Activated CD8-positive, alpha-beta memory T cell treated with anti-CD3 and anti-CD28 coated beads for 4 hours (primary cell): ENCODE results near the gene LNP1.
"Not testable (repeated sequence)": the region's sequence is repeated elsewhere in the genome, so short reads cannot be mapped to it uniquely, and the experiment has no call there.

Experiments
- DNase-seq, 2 donors: peaks; one replicate each; pipeline ENCODE4 v3.0.0-alpha.2; 2020; ENCODE audit warnings: low read depth in 2 of 2

Gene LNP1

GRCh38 chr3:100478521-100478920 lies 77.2 kb downstream of the LNP1 start:
- not testable (repeated sequence) for DNase-seq

- no peak for DNase-seq
Measured at GRCh38 chr3:100480081-100480480, 78.7 kb downstream of the LNP1 start.

DNA sequence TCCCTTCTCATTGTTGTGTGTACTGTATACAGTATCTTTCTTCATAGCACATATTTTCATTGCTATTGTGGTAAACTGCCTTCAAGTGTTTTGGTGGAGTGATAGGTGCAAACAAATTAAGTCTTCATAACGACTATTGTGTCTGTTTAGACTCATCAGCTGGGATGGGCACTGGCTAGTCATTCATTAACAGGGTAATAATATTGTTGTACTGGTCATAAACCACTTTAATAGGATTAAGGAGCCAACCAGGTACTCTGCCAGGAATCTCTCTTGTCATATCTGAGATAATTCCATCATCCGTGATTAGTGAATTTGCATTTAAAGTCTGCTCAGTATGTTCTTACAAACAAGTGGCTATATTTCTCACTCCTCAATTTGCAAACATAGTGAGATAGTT lies 80.8 kb downstream of the LNP1 start:
- DNase-seq = no peak

GRCh38 chr3:100483529-100483928 lies 82.2 kb downstream of the LNP1 start:
- DNase-seq = no peak

DNA sequence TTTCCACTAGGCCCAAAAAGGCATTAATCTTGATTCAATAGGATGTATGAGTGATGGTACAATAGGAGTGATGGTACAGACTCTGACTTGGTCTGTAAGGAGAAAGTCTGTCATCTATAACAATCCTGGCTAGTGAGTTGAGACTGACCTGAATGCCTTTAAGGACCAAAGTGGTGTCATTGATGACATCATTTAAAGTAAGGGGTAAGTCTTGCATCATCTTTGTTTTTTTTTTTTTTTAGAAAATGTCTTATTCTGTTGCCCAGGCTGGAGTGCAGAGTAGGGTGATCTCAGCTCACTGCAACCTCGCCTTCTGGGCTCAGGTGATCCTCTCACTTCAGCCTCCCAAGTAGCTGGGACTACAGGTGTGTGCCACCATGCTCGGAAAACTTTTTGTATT lies 85.5 kb downstream of the LNP1 start:
- no peak for DNase-seq

DNA sequence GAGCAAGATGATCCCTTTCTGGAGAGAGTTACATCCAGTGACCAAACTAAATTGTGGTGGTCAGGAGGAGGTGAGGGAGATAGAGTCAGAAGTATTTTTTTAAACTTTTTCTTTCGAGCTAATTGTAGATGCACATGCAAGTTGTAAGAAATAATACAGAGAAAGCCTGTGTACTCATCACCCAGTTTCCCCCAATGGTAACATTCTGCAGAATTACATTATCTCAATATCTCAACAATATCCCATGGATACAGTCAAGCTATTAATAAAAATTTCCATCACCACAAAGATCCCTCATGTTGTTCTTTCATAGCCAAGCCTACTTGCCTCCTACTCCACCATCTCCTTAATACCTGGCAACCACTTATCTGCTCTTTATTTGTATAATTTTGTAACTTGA lies 87.8 kb downstream of the LNP1 start:
- no peak for DNase-seq

DNA sequence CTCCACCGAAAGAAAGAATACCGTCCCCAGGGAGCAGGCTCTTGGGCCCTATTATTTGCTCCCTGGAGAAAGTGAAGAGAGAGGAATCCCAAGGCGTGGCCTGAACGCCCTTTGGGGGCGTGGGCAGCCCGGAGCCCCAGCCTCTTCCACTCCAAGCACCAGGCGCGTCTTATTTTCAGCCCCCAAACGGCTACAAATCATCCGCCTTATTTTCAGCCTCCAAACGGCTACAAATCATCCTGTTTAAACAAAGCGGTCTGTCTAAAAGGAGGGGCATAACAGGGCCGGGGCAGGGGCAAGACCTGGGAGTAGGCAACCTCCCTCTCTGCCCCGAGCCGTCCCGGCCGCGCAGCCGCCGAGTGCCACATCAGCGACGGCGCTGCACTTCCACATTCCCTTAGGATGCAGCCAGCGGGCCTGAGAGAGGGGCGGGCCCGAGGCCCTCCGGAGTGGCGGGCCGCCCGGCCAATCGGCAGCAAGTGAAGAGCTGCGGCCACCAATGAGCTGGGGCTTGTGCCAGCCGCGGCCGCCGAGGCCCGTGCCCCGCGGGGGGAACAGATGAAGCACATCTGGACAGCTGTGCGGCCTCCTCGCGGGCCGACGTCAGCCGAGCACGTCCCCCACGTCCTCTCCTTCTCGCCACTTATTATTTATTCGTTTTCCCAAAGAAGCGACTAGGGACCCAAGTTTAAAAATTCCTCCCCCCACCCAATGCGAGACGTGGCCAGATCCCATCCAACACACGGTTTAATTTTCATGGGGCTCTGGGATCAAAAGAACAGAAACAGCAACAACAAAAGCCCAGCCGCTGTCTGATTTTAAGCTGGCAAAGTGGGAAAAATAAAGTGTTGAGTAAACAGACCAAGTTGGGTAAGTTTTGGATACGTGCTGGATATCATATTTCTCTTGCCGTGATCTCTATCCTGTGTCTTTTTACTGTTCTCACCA lies 91.0 kb downstream of the LNP1 start, which contains the start of gene TMEM45A:
Gene TMEM45A, plus strand, starts transcription at position 561 of the 948 bp plus-strand sequence. CDS start 62,593 bp downstream, outside the sequence.
- peak; percentile 42 to 51 for DNase-seq

DNA sequence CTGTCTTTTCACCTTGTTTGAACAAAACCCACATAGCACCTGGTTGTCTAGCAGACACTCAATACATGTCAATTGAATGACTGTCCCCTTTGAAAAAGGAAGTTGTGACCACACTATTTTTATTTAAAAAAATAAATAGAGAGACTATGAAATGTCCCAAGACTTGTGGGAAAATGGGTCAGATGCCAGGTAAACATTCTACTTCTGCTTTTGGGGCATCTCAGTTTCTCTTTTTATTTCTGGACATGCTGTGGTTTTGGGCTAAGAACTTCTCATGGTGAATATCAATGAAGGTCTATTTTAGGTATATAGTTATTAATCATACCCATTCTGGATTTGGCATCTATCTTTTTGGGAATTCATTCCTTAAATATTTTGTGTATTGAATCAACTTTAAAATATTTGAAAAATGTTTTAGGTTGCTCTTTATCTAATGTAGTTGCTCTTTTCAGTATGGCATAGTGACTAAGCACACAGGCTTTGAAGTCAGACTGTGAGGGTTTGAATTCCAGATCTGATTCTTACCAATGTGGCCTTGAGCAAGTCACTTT lies 95.4 kb downstream of the LNP1 start:
- no peak for DNase-seq

DNA sequence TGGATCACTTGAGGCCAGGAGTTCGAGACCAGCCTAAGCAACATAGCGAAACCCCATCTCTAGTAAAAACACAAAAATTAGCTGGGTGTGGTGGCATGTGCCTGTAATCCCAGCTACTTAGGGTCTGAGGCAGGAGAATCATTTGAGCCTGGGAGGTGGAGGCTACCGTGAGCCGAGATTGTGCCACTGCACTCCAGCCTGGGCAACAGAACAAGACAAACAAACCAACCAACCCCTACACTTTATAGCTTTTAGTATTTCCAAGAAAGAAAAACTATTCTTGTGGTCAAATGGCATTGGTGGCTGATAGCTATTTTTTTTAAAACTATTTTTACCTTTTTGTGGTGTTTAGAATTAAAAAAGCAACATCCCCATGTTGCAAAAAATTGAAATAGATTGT lies 98.3 kb downstream of the LNP1 start:
- no peak for DNase-seq

GRCh38 chr3:100500320-100500880 lies 99.1 kb downstream of the LNP1 start:
- DNase-seq = no peak

DNA sequence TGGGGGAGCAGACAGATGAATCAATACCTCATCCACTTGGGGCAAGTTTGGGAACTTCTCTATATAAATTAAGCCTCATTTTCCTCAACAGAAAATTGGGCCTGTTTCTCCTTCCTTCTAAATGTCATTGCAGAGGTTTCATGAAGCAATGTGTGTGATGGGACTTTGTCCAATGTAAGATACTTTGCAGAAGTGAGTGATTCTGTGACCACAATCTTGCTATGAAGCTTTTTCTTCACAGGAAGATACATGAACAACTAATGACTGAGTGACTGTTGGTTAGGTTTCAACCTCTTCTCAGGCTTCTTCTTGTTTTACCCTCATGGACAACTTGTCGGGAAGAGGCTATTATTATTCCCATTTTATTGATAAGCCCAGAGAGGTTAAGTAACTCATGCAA lies 102.1 kb downstream of the LNP1 start:
- no peak for DNase-seq
